DND-41 (cell line): ENCODE measurements around the gene LTO1.

Experiments used
- ATAC-seq: fragments of 200-7000 bp; cut with Tn5 transposase; 3 replicates; pipeline ENCODE4 v1.9.1; 2021; ENCODE audit warnings: low read depth; ENCODE audit not compliant: insufficient read depth
- DNase-seq: peaks from one replicate; pipeline ENCODE4 v3.0.0-alpha.2; 2020
- H2AFZ ChIP-seq: 2 replicates; pipeline ENCODE4 v1.6.0; 2012; ENCODE audit warnings: low read depth, low read length
- H3K27ac ChIP-seq: 2 replicates; pipeline ENCODE4 v1.5.1; 2012; ENCODE audit warnings: low read length, inconsistent platforms
- H3K27me3 ChIP-seq: fragments of 200-600 bp; sonication (generic); 2 replicates; pipeline ENCODE4 v1.6.0; 2012; ENCODE audit warnings: low read length, mild to moderate bottlenecking, inconsistent platforms; ENCODE audit not compliant: insufficient read depth, poor library complexity
- H3K36me3 ChIP-seq: 2 replicates; pipeline ENCODE4 v1.5.1; 2012; ENCODE audit warnings: low read length, inconsistent platforms; ENCODE audit not compliant: insufficient read depth
- H3K4me1 ChIP-seq: 2 replicates; pipeline ENCODE4 v1.5.1; 2012; ENCODE audit warnings: mild to moderate bottlenecking, low read length; ENCODE audit not compliant: insufficient read depth
- H3K4me2 ChIP-seq: 2 replicates; pipeline ENCODE4 v1.6.0; 2012; ENCODE audit warnings: mild to moderate bottlenecking, moderate library complexity, low read length, inconsistent platforms; ENCODE audit not compliant: insufficient read depth
- H3K4me3 ChIP-seq, 2 experiments: fragments of 200-600 bp in 1 of 2; shearing (Covaris generic) in 1 of 2; 2 replicates each; pipeline ENCODE4 v1.5.1; 2012 to 2016; ENCODE audit warnings: inconsistent platforms in 2 of 2, low read length in 2 of 2, mild to moderate bottlenecking in 2 of 2, low read depth in 1 of 2, moderate library complexity in 1 of 2
- H3K79me2 ChIP-seq: 2 replicates; pipeline ENCODE4 v1.6.0; 2012; ENCODE audit warnings: low read length, inconsistent platforms; ENCODE audit not compliant: insufficient read depth
- H3K9ac ChIP-seq: 2 replicates; pipeline ENCODE4 v1.6.0; 2012; ENCODE audit warnings: low read depth, mild to moderate bottlenecking, inconsistent platforms, low read length, moderate library complexity
- H3K9me3 ChIP-seq: 2 replicates; pipeline ENCODE4 v1.5.1; 2012; ENCODE audit warnings: low read length, moderate library complexity, mild to moderate bottlenecking, inconsistent platforms; ENCODE audit not compliant: insufficient read depth, severe bottlenecking
- H4K20me1 ChIP-seq: 2 replicates; pipeline ENCODE4 v1.6.0; 2012; ENCODE audit warnings: low read length; ENCODE audit not compliant: insufficient read depth
- CTCF ChIP-seq: IDR thresholded peaks from 2 replicates; pipeline ENCODE4 v1.5.1; 2012; ENCODE audit warnings: borderline replicate concordance, low read length, moderate library complexity, mild to moderate bottlenecking; ENCODE audit not compliant: poor library complexity, severe bottlenecking; ENCODE audit errors: extremely low read depth
- EZH2 ChIP-seq: IDR thresholded peaks from 3 replicates; pipeline ENCODE4 v1.6.1; 2012; ENCODE audit warnings: borderline replicate concordance, low read depth, mild to moderate bottlenecking, moderate library complexity, low read length, inconsistent platforms; ENCODE audit not compliant: severe bottlenecking

The LTO1 gene

GRCh38 chr11:69650832-69651344 is 24.3 kb downstream of the LTO1 start:
- Histone ChIP-seq H3K79me2 (no peaks in the 10 kb centered on the region), H2AFZ (no peak overlapping the region), H3K27ac (no peak overlapping the region), H3K9me3 (no peaks in the 10 kb centered on the region), H3K4me3 (no peak overlapping the region), H3K27me3 (no peaks in the 10 kb centered on the region), H4K20me1 (peaks cover 3% of the 10 kb centered on the region), H3K9ac (no peak overlapping the region), H3K36me3 (no peaks in the 10 kb centered on the region), H3K4me1 (no peaks in the 10 kb centered on the region), H3K4me2 (no peak overlapping the region)
- TF ChIP-seq EZH2 = no peak
- TF ChIP-seq CTCF = no peak
- ATAC-seq = no peak
- DNase-seq = no peak

- H3K4me1 ChIP-seq = no peaks in the 10 kb centered on the region
- no peak overlapping the region for H3K4me2 ChIP-seq
- H3K36me3 ChIP-seq = no peaks in the 10 kb centered on the region
- no peak overlapping the region for H2AFZ ChIP-seq
- no peaks in the 10 kb centered on the region; the same call in 1 of the 2 replicates for H4K20me1 ChIP-seq
- no peaks in the 10 kb centered on the region for H3K79me2 ChIP-seq
- DNase-seq (no peak), ATAC-seq (no peak)
- no peak overlapping the region for H3K4me3 ChIP-seq
- no peaks in the 10 kb centered on the region for H3K9me3 ChIP-seq
- H3K9ac ChIP-seq = no peak overlapping the region
- no peaks in the 10 kb centered on the region for H3K27me3 ChIP-seq
- no peak overlapping the region for H3K27ac ChIP-seq
- TF ChIP-seq CTCF (no peak), EZH2 (no peak)
Measured at GRCh38 chr11:69650081-69650831, 24.9 kb downstream of the LTO1 start.

- Histone ChIP-seq H3K79me2 (no peaks in the 10 kb centered on the region), H3K4me2 (no peak overlapping the region), H4K20me1 (no peaks in the 10 kb centered on the region; the same call in 1 of the 2 replicates), H3K4me1 (no peaks in the 10 kb centered on the region), H3K27me3 (no peaks in the 10 kb centered on the region), H3K36me3 (no peaks in the 10 kb centered on the region), H3K9ac (no peak overlapping the region), H3K27ac (no peak overlapping the region), H3K9me3 (no peaks in the 10 kb centered on the region), H3K4me3 (no peak overlapping the region), H2AFZ (no peak overlapping the region)
- TF ChIP-seq EZH2 = no peak
- TF ChIP-seq CTCF = no peak
- ATAC-seq (no peak), DNase-seq (no peak)
Measured at GRCh38 chr11:69649576-69649900, 25.6 kb downstream of the LTO1 start.
